Body of pancreas (tissue), 4 donors: ENCODE results near the gene SIGLEC10. TPM values are rescaled to one million over a fixed set of nuclear protein-coding genes. Genes with fewer than 3 reads are reported as not detected.

ENCODE experiments used
- ATAC-seq: fragments of 150-250 bp; one replicate; pipeline ENCODE4 v1.9.1; 2016
- DNase-seq, 4 donors: peaks; one replicate each; pipeline ENCODE4 v3.0.0-alpha.2; 2019
- H3K27ac ChIP-seq, 4 donors: fragments of 200-600 bp; sonication (generic); 1 replicate in 3 of 4; 2 replicates in 1 of 4; pipeline versions ENCODE4 v1.5.1 to v1.6.1; 2016 to 2019; ENCODE audit warnings: mild to moderate bottlenecking in 1 of 4, mixed read lengths in 1 of 4, moderate library complexity in 1 of 4
- H3K27me3 ChIP-seq, 2 donors: fragments of 200-600 bp; sonication (generic); one replicate each; pipeline ENCODE4 v1.6.0; 2016; ENCODE audit warnings: mild to moderate bottlenecking in 1 of 2
- H3K36me3 ChIP-seq, 2 donors: fragments of 200-600 bp; sonication (generic); replicated peaks in 1 of 2; 2 replicates each; pipeline ENCODE4 v1.5.1; 2016; ENCODE audit warnings: low read depth in 2 of 2; ENCODE audit not compliant: insufficient read depth in 1 of 2
- H3K4me1 ChIP-seq: fragments of 200-600 bp; sonication (generic); one replicate; pipeline ENCODE4 v1.6.0; 2016
- H3K4me3 ChIP-seq, 2 donors: fragments of 200-600 bp; sonication (generic); 1 replicate in 1 of 2; 2 replicates in 1 of 2; pipeline ENCODE4 v1.5.1; 2016 to 2019
- H3K9me3 ChIP-seq, 3 donors: fragments of 200-600 bp; sonication (generic); 1 replicate in 2 of 3; 2 replicates in 1 of 3; pipeline ENCODE4 v1.5.1; 2016
- POLR2A ChIP-seq, 3 donors: fragments of 450-650 bp; IDR thresholded peaks; one replicate each; pipeline ENCODE4 v1.6.1; 2016; ENCODE audit warnings: antibody characterized with exemption in 3 of 3, mild to moderate bottlenecking in 2 of 3
- WGBS, 2 donors: methylation state at CpG; one replicate each; pipeline ENCODE4 v1.1.5; 2017; 5-methylcytosine and 5-hydroxymethylcytosine counted together
- intact Hi-C: fragments of 100-400 bp; cut with DNase I; formaldehyde crosslinking; loops from one replicate; pipeline ENCODE4 v1.15.1; 2023
- total RNA-seq, 2 donors: library from RNA; depleted of rRNA; stranded (reverse); fragments of >200 nt; gene quantifications; one replicate each; pipeline ENCODE4 v1.1.0, GENCODE V29; 2016
- TF ChIP-seq, protein P1 (sequence below), 7 experiments: fragments of 450-650 bp in 4 of 7; fragments of 200-600 bp in 3 of 7; sonication (generic) in 3 of 7; IDR thresholded peaks; one replicate each; pipeline ENCODE4 v1.5.1; 2016 to 2019; ENCODE audit warnings: antibody characterized with exemption in 7 of 7

SIGLEC10 gene
- total RNA-seq, 2 donors from 2014 or later = 2.0 to 3.9 TPM

DNA sequence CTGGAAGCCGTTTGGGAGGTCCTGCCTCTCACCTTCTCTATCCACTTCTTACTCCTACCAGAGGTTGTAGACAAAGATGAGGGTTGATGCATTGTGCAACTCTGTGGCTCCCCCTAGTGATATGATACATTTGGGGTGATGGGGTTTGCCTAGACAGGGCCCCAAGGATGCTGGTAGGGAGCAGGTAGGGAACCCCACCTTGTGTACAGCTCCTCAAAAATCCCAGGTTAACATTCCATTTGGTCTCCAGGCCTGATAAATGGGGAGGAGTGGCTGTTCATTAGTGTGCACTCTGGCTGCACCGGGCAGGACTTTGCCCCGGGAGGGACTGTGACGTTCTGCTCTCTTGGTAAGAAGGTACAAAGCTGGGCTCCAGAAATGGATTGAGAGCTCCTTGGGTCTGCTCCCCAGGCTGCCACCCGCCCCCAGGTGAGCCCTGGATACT lies 21.6 kb upstream of the SIGLEC10 start:
- H3K27me3 ChIP-seq = peaks cover 0 to 5% of the 10 kb centered on the region in 2 donors
- intact Hi-C loops = no loop called here
- no peaks in the 10 kb centered on the region for H3K4me1 ChIP-seq
- DNase-seq (peak in 1 of 4 donors; percentile 36), ATAC-seq (no peak)
- TF ChIP-seq, protein P1, sequence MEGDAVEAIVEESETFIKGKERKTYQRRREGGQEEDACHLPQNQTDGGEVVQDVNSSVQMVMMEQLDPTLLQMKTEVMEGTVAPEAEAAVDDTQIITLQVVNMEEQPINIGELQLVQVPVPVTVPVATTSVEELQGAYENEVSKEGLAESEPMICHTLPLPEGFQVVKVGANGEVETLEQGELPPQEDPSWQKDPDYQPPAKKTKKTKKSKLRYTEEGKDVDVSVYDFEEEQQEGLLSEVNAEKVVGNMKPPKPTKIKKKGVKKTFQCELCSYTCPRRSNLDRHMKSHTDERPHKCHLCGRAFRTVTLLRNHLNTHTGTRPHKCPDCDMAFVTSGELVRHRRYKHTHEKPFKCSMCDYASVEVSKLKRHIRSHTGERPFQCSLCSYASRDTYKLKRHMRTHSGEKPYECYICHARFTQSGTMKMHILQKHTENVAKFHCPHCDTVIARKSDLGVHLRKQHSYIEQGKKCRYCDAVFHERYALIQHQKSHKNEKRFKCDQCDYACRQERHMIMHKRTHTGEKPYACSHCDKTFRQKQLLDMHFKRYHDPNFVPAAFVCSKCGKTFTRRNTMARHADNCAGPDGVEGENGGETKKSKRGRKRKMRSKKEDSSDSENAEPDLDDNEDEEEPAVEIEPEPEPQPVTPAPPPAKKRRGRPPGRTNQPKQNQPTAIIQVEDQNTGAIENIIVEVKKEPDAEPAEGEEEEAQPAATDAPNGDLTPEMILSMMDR (IDR thresholded peaks at IDR 0.05) = peak in 4 of 7 experiments; percentile 25 to 41 (median 36)
- no peak for TF ChIP-seq POLR2A (IDR thresholded peaks at IDR 0.05)
- H3K36me3 ChIP-seq = no peaks in the 10 kb centered on the region
- WGBS, 2 donors = 29 to 33% methylated on average over 5 of the region's 5 CpGs
- no peak overlapping the region for H3K4me3 ChIP-seq
- no peak overlapping the region for H3K27ac ChIP-seq
- H3K9me3 ChIP-seq = no peaks in the 10 kb centered on the region

DNA sequence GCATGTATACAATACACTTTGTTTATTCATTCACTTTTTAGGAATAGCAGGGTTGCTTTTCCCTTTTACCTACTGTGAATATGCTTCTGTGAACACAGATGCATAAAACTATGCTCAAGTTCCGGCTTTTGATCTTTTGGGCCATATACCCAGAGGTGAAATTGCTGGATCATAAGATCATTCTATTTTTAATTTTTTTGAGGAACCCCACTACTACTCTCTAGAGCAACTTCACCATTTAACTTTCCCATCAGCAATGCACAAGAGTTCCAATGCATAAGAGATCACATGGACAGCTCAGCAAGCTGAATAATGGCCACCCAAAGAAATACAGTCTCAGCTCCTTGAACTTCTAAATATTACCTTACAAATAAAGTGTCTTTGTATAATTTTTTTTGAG lies 17.0 kb upstream of the SIGLEC10 start:
- Histone ChIP-seq H3K4me3 (no peak overlapping the region), H3K27ac (no peak overlapping the region), H3K4me1 (no peaks in the 10 kb centered on the region), H3K36me3 (no peaks in the 10 kb centered on the region), H3K9me3 (no peaks in the 10 kb centered on the region), H3K27me3 (peaks cover 0 to under 1% of the 10 kb centered on the region in 2 donors)
- TF ChIP-seq POLR2A (IDR thresholded peaks at IDR 0.05) = no peak
- TF ChIP-seq, protein P1 (IDR thresholded peaks at IDR 0.05) = no peak
- ATAC-seq = no peak
- intact Hi-C loops = no loop called here
- 40 to 49% methylated on average over 1 of the region's 1 CpG for whole genome bisulfite sequencing, 2 donors
- DNase-seq = no peak

DNA sequence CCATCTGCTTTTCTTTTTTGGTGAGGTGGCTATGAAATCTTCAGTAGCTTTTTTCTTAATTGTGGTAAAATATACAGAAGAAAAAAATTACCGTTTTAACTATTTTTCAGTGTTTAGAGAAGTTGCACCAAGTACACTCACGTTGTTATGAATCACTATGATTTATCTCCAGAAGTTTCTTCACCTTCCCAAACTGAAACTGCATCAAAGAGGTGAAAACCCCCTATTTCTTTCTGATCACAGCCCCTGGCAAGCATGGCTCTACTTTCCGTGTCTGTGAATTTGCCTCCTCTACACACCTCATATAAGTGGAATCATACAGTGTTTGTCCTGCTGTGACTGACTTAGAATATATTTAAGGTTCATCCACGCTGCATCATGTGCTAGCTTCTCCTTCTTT lies 15.6 kb upstream of the SIGLEC10 start:
- WGBS, 2 donors = 43 to 46% methylated on average over 4 of the region's 4 CpGs
- no peak overlapping the region for H3K27ac ChIP-seq
- no peaks in the 10 kb centered on the region for H3K4me1 ChIP-seq
- no peak overlapping the region for H3K4me3 ChIP-seq
- TF ChIP-seq, protein P1 (IDR thresholded peaks at IDR 0.05) = no peak
- TF ChIP-seq POLR2A (IDR thresholded peaks at IDR 0.05) = no peak
- no peaks in the 10 kb centered on the region for H3K9me3 ChIP-seq
- no peaks in the 10 kb centered on the region for H3K36me3 ChIP-seq
- ATAC-seq (no peak), DNase-seq (no peak)
- intact Hi-C loops = no loop called here
- no peaks in the 10 kb centered on the region for H3K27me3 ChIP-seq

DNA sequence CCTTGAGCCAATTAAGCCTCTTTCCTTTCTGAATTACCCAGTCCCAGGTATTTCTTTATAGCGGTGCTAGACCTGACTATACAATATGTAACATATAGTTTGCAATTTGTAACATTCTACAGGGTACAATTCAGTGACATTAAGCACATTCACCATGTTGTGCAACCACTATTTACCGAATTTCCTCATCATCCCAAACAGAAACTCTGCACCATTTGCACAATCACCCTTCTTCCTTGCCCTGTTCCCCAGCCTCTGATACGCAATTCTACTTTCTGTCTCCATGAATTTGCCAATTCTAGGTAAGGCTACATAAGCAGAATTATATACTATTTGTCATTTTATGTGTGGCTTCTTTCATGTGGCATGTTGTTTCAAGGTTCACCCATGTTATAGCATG lies 13.7 kb upstream of the SIGLEC10 start:
- ATAC-seq = no peak
- H3K4me3 ChIP-seq = no peak overlapping the region
- H3K9me3 ChIP-seq = no peaks in the 10 kb centered on the region
- no peak overlapping the region for H3K27ac ChIP-seq
- intact Hi-C loops = no loop called here
- no peaks in the 10 kb centered on the region for H3K27me3 ChIP-seq
- 30 to 33% methylated on average over 3 of the region's 3 CpGs for WGBS, 2 donors
- H3K4me1 ChIP-seq = no peaks in the 10 kb centered on the region
- no peak for TF ChIP-seq POLR2A (IDR thresholded peaks at IDR 0.05)
- TF ChIP-seq, protein P1 (IDR thresholded peaks at IDR 0.05) = no peak
- peak in 1 of 4 donors; percentile 18 for DNase-seq
- H3K36me3 ChIP-seq = no peaks in the 10 kb centered on the region

DNA sequence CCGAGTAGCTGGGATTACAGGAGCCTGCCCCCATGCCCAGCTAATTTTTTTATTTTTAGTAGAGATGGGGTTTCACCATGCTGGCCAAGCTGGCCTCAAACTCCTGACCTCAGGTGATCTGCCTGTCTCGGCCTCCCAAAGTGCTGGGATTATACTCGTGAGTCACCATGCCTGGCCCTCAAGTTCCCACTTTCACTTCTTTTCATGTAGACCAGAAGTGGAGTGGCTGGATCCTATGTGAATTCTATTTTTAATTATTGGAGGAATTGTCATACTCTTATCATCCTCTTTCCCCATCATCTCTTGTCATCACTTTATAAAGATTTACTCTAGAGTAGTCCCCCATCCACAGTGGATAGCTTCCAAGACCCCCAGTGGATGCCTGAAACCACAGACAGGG lies 12.8 kb upstream of the SIGLEC10 start:
- 32 to 34% methylated on average over 3 of the region's 3 CpGs for WGBS, 2 donors
- no peaks in the 10 kb centered on the region for H3K9me3 ChIP-seq
- H3K4me3 ChIP-seq = no peak overlapping the region
- no peaks in the 10 kb centered on the region for H3K4me1 ChIP-seq
- H3K27ac ChIP-seq = no peak overlapping the region
- H3K27me3 ChIP-seq = no peaks in the 10 kb centered on the region
- DNase-seq (peak in 1 of 4 donors; percentile 12), ATAC-seq (no peak)
- H3K36me3 ChIP-seq = no peaks in the 10 kb centered on the region
- intact Hi-C loops = no loop called here
- no peak for TF ChIP-seq POLR2A (IDR thresholded peaks at IDR 0.05)
- TF ChIP-seq, protein P1 (IDR thresholded peaks at IDR 0.05) = no peak
